GM18520 (cell line): ENCODE data around the gene KCND3.

Source experiments
- ATAC-seq: cut with Tn5 transposase; IDR thresholded peaks from one replicate; pipeline ENCODE4 v1.9.1; 2021; ENCODE audit not compliant: unreplicated experiment

KCND3 gene

DNA sequence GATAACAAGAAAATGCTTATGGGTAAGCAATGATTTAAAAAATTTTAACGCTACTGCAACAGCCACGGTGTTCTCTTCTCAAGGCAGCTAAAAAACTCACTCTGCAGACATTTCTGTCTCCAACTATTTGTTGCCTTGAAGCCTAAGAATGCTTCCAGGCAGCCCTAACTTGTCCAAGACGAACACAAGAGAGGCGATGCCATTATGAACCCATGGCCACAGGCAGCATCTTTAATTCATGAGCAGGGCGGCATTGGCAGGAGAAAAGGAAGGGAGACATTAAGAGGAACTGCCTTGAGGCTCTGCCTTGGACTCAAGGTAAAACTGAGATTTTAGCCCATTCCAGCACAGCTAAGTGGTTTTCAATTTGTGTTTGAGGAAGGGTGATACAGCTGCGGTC, 67.5 kb downstream of the KCND3 start:
- ATAC-seq = no peak

DNA sequence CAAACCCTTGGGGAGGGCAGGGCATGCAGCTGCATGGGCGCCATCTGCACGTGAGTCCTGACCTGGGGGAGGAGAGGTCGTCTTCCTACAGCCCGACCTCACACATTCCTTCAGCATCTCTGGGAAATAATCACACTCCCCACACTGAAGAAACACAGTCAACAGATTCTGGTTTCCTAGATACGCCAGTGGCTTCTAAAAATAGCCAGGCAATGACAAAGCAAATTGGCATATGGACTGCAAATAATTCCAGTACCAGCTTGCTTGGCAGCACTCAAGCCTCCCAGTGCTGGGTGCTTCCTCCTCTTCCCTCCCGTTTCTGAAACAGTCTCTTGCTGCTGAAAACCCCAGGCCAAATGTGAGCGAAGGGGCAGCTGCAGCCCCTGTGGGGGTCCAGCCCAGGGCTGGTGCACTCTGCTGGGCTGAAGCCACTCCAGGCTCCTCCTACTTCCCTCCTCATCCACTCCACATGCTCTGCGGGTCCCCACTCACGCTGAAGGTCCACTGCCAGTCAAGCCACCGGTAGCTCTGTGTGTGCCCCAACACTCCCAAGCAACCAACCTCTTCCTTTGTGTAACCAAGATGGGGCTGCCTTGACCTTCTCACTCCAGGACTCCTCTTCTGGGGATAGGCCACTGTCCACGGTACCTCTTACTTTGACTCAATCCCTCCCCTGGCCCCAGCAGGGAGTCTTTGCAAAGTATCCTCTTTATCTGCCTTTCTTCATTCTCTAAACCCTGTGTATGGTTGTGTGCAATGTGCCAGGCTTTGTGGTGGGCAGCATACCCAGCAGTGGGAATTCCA, 69.0 kb downstream of the KCND3 start:
- ATAC-seq = no peak

DNA sequence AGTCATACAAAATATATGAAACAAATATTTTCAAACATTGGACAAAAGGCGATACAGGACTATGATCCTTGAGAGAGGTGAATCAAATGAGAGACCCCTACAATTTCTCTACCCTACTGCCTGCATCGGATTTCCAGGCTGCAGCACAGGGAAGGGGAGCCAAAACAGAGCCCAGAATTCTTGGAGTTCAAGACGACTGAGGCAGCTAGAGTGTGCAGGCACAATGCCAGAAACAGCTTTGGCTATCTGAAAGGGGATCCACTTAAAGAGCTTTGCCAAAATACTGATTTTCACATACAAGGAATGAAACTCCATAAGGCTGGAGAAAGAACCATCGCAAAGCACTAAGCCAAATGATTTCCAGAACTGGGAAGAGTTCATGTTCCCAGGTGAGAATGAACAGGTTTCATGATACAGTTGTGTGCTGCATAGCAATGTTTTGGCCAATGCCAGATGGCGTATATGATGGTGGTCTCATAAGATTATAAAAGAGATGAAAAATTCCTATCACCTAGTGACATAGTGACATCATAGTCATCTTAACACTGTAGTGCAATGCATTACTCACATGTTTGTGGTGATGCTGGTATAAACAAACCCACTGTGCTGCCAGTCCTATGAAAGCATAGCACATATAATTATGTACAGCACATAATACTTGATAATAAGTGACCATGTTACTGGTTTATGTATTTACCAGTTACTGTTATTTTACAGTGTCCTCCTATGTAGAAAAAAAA, 77.5 kb downstream of the KCND3 start:
- ATAC-seq = no peak

DNA sequence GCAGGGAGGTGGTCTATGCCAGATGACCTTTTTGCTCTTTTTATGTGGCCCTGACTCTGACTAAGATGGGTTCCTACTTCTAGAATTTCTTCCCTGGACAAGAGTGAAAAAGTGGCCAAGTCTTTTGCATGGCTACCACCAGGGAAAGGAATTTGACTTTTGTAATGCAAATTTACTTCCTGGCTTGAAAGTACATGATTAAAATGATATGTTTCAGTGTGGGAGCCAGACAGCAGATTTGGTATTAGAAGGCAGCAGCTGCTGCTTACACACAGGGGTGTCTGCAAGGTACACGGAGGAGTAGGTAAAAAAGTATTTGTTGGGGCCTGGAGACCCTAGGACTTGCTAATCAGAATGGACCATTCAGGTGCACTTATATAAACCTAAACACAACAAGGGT, 78.4 kb downstream of the KCND3 start:
- no peak for ATAC-seq

DNA sequence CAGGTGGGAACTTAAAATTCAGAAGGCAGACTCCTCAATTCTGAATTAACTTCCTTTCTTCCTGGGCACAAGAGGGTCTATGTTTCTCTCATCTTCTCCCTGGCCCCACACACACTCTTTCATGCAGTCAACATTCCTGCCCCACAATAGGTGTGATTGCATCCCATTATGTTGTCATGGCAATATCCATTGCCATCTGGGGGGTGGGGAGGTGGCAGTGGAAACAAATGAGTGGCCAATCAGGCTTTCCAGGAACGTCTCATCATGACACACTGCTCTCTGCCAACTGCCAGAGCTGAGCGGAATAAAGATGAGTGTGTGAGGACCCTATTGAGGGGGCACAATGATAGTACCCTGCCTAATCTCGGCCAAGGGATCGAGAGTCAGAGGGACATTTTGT, 80.4 kb downstream of the KCND3 start:
- no peak for ATAC-seq

DNA sequence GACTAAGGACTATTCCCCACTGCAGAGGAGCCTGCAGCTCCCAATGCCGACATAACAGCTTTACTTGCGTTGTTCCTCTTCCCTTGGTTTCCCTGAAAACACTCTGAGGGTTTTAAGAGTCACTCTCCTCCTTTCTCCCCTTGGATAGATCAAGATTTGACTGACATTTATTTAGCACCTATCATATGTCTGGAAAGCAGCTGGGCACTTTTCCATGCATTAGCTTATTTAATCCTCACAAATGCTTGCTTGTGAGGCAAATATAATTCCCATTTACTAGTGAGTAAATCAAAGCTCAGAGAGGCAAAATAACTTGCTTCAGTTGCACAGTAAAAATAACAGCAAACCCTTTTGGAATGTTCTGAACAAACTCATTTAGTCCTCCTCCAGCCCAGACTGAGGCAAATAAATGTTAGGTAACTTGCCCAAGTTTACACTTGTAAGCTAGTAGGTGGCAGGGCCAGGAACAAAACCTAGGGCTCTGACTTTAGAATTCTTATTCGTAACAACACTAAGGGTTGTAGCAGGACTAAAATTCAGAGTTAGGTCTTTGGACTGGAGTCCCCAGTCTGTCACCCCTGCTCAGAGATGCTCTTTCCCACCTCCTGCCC, 81.4 kb downstream of the KCND3 start:
- ATAC-seq = no peak

DNA sequence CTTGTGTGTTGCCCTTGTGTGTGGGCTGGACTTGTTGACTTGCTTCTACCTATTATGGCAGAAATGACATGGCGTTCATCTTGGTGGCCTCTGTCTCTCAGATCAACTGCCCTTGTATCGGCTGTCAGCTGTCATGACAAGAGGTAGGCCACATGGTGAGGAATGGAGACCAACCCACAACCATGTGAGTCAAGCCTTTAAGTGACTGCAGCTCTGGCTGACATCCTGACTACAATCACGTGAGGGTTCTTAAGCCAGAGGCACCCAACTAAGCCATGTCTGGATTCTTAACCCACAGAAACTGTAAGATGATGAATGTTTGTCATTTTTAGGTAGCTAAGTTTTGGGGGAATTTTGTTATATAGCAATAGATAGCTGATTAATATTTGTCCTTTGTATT, 82.1 kb downstream of the KCND3 start:
- ATAC-seq = no peak

DNA sequence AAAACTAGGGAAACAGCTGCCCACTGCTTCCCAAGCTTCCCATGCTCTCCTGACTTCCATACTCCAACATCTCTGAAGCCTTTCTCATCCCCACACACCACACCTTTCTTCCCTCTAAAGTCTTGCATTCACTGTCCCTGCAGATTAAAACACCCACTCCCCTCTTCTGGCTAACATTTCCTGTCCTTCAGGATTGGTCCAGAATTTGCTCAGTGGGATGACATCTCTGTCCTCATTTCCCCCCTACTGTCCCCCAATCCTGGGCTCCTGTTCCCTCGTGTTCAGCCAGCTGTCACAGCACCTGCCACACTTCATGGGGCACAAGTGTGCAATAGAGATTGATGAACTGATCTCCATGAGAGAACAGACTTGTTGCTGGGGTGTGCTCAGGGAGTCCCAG, 82.7 kb downstream of the KCND3 start:
- ATAC-seq = no peak

DNA sequence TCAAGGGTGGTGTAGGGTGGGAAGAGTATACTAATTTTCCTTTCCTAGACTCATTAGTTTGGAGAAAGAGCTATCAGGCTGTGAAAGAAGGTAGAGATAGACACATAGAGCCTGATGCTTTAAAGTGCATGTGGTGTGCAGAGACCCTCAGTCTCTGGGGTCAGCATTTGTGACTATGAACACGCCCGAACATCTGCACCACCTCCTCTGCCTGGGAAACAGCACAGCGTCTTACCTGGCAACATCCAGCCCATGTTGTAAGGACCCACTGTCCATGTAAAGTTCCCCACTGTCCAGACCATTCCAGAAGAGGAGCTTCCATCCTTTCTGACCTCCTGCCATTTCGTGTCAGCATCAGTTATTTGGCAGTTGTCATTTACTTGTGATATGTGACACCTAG, 83.4 kb downstream of the KCND3 start:
- no peak for ATAC-seq

DNA sequence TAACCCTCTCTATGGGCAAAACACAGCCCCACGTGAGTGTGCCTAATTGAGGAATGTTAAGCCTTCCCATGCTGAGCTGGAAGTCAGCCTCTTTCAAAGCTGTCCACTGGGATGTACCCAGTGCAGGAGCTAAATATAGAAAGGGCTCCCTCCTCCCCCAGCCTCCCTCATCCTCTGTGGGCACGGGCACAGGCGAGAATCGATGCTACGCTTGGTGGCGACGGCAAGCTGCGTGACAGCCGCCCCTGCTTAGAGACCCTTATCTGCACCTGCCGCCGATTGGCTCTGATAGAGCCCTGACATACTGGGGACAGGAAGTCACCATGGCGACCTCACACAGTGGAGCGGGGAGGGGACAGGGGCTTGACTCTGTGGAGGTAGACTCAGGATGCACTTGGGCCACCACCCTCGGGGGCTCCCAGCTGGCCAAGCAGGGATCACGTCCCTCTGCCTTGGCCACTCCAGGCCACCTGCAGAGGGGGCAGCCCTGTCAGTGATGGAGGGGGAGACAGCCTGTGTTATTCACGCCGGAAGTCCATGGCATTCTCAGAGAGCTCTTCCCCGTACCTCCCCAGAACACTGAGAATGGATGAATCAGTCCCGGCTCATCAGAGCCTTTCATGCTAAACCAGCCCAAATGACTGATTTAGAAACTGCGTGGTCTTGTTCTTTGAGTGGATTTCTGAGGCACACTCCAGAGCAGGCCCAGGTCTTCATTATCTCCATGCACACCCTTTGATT, 84.8 kb downstream of the KCND3 start:
- ATAC-seq = no peak

DNA sequence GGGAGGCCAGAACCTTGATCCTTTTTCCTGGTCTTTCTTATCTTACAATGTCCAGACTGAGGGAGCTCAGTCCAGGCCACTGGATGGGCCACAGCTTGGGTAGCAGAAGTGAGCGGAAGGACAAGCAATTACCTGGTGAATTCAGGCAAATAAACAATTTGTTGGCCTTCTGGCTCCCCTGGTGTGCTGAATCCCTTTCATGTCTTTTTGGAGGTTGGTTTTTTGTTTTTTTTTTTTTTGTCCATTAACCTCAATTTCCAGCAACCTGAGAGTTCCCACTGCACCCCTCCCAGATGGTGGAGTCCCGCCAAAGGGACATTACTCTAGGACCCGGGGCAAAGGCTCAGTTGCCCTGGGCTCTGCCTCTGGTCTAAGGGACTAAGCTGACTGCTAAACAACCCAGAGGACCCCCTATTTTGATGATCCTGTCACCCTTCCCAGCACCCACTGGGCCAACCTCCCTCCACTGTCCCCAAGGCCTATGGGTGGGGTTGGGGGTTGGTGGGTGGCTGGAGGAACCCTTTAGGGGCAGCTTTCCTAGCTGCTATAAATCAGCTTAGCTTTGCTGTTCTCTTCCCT, 85.5 kb downstream of the KCND3 start:
- no peak for ATAC-seq

DNA sequence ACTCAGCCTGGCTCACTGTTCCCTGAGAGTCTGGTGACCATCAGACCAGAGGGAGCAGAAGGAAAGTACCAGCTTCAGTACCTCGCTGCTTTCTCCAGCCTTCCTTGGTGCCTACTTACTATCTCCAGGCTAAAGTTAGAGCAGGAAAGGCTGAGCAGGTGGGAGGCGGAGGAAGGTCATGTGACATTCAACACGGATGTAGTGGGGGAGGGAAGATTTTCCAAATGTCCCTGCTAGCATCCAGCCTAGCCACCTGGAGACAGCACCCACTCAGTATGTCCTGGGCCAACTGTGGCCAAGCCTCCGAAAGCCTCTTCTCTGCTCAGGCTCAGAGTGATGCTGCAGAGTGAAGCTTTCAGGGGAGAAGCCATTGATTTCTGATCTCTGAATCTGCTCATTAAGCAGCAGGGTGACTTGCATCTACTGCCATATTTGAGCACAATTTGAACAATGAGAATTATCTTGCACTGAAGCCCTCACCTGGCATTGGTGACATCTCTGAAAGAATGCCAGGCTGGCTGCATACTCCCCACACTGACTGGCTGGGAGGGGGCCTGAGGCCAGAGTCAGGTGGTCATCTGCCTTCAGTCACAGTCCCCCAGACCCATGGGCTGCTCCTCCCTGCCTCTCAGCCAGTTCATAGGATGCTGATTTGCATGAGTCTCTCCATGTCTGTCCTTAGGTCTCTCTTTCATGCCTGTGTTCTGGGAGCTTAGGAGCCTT, 86.2 kb downstream of the KCND3 start:
- ATAC-seq = no peak

DNA sequence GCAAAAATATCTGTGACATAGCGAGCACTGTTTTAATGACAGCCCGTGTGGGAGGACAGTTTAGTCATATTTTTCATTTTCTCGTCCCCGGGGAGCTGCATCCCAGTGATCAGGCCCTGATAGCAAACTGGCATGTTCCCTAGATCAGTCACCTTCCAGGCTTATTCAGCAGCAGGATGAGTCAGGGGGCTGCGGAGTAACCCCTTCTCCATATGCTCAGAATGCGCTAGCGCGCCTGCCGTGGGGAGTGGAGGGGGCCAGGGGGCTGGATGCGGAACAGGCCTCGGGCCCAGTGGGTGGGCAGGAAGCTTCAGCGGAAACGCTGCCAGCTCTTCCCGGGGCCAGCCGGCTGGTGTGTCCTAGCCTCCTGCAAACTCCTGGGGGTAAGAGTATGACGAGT, 94.0 kb downstream of the KCND3 start:
- no peak for ATAC-seq

DNA sequence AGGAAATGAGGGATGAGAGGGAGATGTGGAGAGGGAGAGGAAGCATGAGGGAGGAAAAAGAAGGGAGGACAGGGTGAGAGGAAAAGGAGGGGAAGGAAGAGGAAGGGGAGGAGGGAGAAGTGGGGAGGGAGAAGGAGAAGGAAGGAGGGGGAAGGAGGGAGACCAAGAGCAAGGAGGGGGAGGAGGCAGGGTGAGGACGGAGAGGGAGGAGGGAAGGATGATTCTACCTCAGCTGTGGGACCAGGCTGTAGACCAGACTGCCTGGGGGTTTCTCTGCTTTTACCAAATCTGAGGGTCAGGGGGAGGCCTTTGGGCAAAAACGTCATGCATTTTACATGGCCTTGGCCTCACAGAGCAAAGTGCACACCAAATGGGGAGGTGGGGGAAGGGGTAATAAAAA, 94.5 kb downstream of the KCND3 start:
- no peak for ATAC-seq

DNA sequence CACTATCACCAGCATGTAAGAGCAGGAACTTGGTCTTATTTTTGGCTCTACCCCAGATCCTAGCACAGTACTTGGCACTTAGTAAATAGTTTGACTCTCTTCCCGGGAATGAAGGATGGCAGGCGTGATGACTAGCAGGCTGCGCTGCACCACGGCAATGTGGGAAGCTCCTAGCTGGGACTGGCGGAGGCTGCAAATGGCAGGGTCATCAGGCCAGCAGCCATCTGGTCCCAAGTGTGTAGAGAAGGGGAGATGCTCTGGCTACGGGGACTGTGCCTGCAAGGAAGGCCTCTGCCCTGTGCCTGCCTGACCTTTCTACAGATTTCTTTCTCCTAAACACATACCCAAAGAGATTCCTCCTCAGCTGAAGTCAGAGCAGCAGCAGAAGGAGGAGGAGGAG, 95.0 kb downstream of the KCND3 start:
- ATAC-seq = no peak

DNA sequence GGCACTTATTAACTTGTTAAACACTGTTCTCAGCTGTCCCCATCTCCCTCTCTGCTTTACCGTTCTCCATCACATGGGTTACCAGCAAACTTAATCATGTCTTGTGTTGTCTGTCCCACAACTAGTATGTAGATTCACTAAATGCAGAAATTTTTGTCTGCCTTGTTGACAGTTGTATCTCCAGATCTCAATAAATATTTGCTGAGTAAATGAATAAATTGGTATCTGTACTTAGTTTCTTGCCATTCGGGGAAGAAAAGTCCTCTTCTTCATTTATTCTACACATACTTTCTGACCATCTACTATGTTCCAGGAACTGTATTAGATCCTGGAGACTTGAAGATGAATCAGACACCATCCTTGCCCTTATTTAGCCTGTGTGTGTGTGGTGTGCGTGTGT, 97.9 kb downstream of the KCND3 start:
- no peak for ATAC-seq

DNA sequence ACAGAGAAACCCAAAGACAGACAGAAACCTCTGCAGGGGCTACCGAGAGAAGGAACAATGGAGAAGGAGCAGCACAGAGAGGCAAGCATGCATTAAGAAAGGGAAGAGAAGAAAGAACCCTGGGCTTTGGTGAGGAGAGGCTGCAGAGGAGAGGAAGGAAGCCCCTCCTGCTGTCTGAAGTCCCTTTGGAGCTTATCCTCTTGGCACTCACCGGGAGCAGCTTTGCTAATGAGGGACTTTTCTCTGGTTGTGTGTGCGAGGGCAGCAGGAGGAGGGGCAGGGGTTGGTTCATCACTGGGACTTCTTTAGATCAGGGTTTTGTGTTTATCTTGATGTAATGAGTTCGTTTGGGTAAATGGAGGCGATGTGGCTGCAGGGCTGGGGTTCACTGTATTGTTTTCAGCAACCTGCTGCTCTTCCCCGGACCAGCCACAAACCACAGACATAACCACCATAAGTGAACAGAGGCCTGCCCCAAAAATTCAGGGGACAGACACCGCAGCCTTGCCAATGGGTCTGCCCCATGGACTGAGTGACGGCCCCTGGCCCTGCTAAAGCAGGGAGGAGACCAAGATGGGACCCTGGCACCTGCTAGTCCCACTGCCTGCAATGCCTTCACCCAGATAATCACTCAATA, 100.6 kb downstream of the KCND3 start:
- ATAC-seq = no peak

DNA sequence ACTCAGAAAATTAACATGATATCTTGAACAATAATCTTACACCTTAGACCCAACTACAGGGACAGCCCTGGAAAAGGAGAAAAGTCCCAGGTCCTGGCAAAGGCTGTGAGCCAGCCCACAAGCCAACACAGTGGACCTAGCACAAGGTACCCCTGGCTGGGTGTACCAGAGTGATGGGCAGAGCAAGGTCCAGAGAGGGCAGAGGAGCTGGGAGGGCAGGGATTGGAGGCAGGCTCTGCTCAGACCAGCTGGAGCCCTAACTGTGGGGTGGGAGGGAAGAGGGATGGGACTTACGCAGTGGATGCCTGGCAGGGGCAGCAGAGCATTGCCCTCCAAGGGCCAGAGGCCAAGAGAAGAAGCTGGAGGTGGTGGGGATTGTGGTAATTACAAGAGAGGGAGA, 101.6 kb downstream of the KCND3 start:
- ATAC-seq = no peak

DNA sequence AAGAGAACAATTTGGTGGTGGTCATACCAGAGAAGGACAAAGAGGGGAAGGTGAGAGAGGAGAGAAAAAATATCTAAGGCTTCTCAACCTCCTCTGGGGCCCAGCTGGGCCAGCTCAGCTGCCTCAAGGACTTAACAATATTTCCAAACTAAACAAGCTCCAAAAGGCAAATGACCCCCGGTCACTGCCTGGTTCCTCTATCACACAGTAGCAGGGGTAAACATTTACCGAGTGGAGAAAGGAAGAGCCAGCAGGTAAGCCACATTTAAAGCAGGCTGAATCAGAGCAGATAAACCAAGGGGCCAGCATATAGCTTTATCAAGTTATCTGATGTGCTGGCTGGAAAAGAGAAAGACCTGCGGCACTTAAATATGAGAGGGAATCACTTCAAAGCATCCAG, 102.1 kb downstream of the KCND3 start:
- ATAC-seq = no peak

DNA sequence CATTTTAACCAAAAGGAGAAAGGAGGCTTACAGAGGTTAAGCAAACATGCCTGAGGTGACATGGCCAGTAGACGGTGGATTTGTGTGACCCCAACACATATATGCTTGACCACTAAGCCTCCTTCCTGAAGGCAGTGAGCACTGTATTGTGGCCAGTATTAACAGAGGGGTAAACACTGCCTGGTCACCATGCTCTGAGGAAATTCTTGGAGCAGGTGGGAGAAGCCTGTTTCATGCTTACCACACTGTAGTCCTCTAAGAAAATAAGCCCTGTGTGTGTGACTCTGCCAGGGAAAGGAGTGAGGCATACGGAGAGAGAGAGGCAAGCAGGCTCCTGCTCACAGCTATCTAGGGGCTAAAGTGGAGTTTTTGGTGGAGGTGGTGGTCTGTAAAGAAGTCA, 102.7 kb downstream of the KCND3 start:
- no peak for ATAC-seq
